Stimulated activated naive CD8-positive, alpha-beta T cell treated with anti-CD3 and anti-CD28 coated beads, Interleukin-15, amount 100 ng/mL, for 72 hours (primary cell): ENCODE data around the gene SLC52A3.
"Not testable (repeated sequence)": the region's sequence is repeated elsewhere in the genome, so short reads cannot be mapped to it uniquely, and the experiment has no call there.

Experiments used
- ATAC-seq: fragments of 150-1000 bp; cut with Tn5 transposase; 2 replicates; pipeline ENCODE4 v1.10.0; 2021; ENCODE audit warnings: mild to moderate bottlenecking, moderate library complexity
- DNase-seq, 2 donors: peaks; one replicate each; pipeline ENCODE4 v3.0.0; 2021 to 2022
- H3K27ac Mint-ChIP-seq, 2 donors: one replicate each; pipeline ENCODE4 v1.8.0; 2022; ENCODE audit warnings: mild to moderate bottlenecking in 2 of 2, mixed read lengths in 2 of 2, moderate library complexity in 2 of 2
- H3K27me3 Mint-ChIP-seq: one replicate; pipeline ENCODE4 v1.8.0; 2022; ENCODE audit warnings: mixed read lengths
- H3K4me1 Mint-ChIP-seq: one replicate; pipeline ENCODE4 v1.8.0; 2022; ENCODE audit warnings: mild to moderate bottlenecking, mixed read lengths
- H3K4me3 Mint-ChIP-seq, 2 donors: one replicate each; pipeline ENCODE4 v1.8.0; 2022; ENCODE audit warnings: mild to moderate bottlenecking in 2 of 2, mixed read lengths in 2 of 2, moderate library complexity in 1 of 2
- H3K9me3 Mint-ChIP-seq, 2 donors: one replicate each; pipeline ENCODE4 v1.8.0; 2022; ENCODE audit warnings: mixed read lengths in 2 of 2

The SLC52A3 gene

DNA sequence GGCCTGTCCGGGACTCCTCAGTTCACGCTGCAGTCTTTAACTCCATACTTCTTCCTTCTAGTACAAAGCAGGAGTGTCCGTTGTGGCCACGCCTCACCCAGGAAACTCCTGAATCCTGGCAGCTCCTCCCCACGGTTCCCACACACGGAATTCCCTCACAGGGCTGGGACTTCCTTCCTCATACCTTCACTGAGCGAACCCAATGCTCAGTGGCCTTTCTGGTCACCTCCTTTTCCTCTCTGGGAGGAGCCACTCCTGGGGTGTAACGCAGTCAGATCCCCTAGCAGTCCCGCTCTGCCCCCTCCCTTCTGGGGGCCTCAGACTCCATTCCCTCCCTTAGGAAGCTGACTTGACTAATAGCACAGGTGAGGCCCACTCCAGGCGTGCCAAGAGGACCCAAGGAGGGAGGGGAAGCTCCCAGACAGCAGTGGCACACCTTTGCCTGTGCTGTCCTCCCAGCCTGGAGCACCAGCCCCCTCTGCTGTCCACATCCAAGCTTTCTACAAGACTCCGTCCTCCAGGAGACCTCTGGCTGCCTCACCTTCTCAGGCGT is at the start of gene SLC52A3:
SLC52A3 (minus strand) TSS at position 75 of the 553 bp plus-strand sequence. CDS start 2,726 bp downstream, outside the sequence.
- ATAC-seq (no peak), DNase-seq (peak in 1 of 2 donors; percentile 28)
- peaks cover 5% of the 10 kb centered on the region for H3K27me3 Mint-ChIP-seq
- no peak within 1 kb of the TSS for H3K4me3 Mint-ChIP-seq
- H3K9me3 Mint-ChIP-seq: no peaks in the 10 kb centered on the region
- H3K4me1 Mint-ChIP-seq: peaks cover 8% of the 10 kb centered on the region
- H3K27ac Mint-ChIP-seq: peak within 1 kb of the TSS; percentile 21 to 53

DNA sequence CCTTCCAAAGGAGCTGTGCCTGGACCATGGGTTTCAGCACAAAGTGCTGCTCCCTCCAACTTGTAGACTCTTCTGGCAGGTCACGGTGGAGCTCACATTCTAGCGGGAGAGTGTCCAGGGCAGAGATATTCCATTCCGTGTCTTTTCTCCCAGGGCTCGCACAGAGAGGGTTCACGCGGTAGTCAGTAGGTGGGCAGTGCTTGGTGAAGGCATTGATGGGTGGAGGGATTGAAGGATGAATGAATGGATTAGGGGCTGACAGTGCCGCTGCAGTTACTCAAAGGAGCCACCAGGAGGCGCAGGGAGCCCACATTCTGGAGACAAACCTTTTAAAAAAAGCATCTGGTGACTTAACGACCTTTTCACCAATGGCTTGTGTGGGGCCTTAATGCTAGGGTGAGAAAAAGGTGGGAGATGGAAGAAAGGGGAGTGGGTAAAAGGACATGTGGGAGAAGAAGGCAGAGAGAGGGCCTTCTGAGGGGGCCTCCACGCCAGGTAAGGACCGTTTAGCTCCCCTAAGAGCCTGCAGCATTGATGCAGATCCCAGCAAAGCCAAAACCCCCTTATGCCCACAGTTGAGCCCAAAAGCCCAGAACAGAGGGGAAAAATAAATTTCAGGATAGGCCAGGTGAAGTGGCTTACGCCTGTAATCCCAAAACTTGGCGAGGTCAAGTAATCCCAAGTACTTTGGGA is 47.8 kb upstream of the SLC52A3 start:
- DNase-seq (peak; percentile 64 to 68), ATAC-seq (peak; percentile 40)
- Mint-ChIP-seq H3K4me3 (no peak overlapping the region), H3K9me3 (no peaks in the 10 kb centered on the region), H3K27ac (no peak overlapping the region), H3K27me3 (peaks cover 9% of the 10 kb centered on the region), H3K4me1 (peaks cover 6% of the 10 kb centered on the region)

DNA sequence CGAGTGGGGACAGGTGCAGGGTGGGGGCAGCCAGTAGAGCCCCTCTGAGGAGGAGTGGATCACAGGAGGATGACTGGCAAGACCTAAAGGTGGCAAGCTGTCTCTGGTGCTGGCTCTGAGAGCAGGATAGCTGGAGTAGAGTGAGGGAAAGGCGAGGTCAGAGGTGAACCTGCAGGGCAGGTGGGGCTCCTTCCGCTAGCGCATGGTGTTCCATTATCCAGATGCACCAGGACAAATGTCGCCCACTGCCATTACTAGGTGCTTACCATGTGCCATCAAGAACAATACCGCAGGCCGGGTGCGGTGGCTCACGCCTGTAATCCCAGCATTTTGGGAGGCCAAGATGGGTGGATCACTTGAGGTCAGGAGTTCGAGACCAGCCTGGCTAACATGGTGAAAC is 46.9 kb upstream of the SLC52A3 start:
- no peak overlapping the region for H3K27ac Mint-ChIP-seq
- H3K9me3 Mint-ChIP-seq: no peaks in the 10 kb centered on the region
- H3K4me3 Mint-ChIP-seq: no peak overlapping the region
- ATAC-seq (no peak), DNase-seq (no peak)
- H3K4me1 Mint-ChIP-seq: peaks cover 6% of the 10 kb centered on the region
- H3K27me3 Mint-ChIP-seq: peaks cover 11% of the 10 kb centered on the region

DNA sequence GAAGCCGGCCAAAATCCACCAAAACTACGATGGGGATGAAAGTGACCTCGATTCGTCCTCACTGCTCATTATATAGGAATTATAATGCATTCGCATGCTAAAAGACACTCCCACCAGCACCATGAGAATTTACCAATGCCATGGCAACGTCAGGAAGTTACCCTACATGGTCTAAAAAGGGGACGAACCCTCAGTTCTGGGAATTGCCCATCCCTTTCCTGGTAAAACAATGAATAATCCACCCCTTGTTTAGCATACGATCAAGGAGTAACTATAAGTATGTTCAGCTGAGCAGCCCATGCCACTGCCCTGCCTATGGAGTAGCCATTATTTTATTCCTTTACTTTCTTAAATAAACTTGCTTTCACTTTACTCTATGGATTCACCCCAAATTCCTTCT is 45.1 kb upstream of the SLC52A3 start:
- H3K9me3 Mint-ChIP-seq: no peaks in the 10 kb centered on the region
- no peak for DNase-seq
- H3K4me3 Mint-ChIP-seq: no peak overlapping the region
- H3K27me3 Mint-ChIP-seq: peaks cover 18% of the 10 kb centered on the region
- peaks cover 6% of the 10 kb centered on the region for H3K4me1 Mint-ChIP-seq
- no peak overlapping the region for H3K27ac Mint-ChIP-seq
- ATAC-seq: no peak

DNA sequence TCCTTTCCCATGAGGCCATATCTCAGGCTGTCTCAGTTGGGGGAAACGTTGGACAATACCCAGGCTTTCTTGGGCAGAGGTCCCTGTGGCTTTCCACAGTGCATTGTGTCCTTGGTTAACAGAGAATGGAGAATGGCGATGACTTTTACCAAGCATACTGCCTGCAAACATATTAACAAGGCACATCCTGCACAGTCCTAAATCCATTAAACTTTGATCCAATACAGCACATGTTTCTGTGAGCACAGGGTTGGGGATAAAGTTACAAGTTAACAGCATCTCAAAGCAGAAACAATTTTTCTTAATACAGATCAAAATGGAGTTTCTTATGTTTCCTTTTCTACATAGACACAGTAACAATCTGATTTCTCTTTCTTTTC is 44.1 kb upstream of the SLC52A3 start:
- H3K4me1 Mint-ChIP-seq, ATAC-seq, H3K4me3 Mint-ChIP-seq, H3K9me3 Mint-ChIP-seq, DNase-seq, H3K27ac Mint-ChIP-seq: not testable (repeated sequence)
- peaks cover 18% of the 10 kb centered on the region for H3K27me3 Mint-ChIP-seq

DNA sequence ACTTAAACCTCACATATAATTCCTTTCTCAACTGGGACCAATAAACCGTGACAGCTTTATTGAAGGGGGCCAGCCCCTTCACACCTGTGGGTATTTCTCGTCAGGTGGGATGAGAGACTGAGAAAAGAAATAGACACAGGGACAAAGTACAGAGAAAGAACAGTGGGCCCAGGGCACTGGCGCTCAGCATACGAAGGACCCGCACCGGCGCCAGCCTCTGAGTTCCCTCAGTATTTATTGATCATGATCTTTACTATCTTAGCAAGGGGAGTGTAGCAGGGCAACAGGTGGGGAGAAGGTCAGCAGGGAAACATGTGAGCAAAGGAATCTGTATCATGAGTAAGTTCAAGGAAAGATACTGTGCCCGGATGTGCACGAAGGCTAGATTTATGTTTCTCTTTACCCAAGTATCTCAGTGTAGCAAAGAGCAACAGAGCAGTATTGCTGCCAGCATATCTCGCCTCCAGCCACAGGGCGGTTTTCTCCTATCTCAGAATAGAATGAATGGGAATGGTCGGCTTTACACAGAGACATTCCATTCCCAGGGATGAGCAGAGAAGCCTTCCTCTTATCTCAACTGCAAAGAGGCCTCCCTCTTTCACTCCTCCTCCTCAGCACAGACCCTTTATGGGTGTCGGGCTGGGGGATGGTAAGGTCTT is 43.6 kb upstream of the SLC52A3 start:
- H3K27ac Mint-ChIP-seq, H3K4me1 Mint-ChIP-seq, H3K9me3 Mint-ChIP-seq, DNase-seq, H3K4me3 Mint-ChIP-seq, ATAC-seq: not testable (repeated sequence)
- peaks cover 18% of the 10 kb centered on the region for H3K27me3 Mint-ChIP-seq

DNA sequence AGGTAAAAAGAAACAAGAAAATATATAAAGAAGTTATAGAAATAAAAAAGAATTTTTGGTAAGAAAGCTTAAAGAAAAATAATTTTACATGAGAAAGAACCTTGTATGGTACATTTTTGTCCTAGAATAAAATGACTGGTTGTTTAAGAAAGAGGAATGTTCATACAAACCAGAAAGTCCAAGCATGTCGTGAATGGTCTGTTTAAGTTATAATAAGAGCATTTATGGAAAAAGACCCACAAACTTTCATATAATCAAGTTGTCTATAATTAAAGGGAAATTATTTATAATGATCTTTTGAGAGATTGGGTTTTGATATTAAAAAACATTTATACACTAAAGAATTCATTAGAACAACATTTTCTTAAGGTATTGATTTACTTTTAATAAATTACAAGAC is 37.4 kb upstream of the SLC52A3 start:
- DNase-seq (no peak), ATAC-seq (no peak)
- Mint-ChIP-seq H3K27me3 (peaks cover 18% of the 10 kb centered on the region), H3K4me3 (no peak overlapping the region), H3K4me1 (no peaks in the 10 kb centered on the region), H3K9me3 (peaks cover 7 to 8% of the 10 kb centered on the region in 2 donors), H3K27ac (no peak overlapping the region)

DNA sequence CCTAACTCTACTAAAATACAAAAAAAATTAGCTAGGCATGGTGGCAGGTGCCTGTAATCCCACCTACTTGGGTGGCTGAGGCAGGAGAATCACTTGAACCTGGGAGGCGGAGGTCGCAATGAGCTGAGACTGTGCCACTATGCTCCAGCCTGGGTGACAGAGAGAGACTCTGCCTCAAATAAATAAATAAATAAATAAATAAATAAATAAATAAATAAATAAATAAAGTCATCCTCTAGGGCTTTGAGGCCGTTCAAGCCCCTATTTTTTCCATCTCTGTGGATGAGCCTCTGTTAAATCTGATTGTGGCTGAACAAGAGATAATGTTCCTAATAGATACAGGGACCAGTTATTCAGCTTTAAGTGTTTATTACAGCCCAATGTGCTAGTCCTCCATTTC is 33.4 kb upstream of the SLC52A3 start:
- no peak overlapping the region for H3K4me3 Mint-ChIP-seq
- peaks cover 7 to 8% of the 10 kb centered on the region in 2 donors for H3K9me3 Mint-ChIP-seq
- H3K27me3 Mint-ChIP-seq: peaks cover 14% of the 10 kb centered on the region
- DNase-seq: no peak
- H3K27ac Mint-ChIP-seq: no peak overlapping the region
- no peaks in the 10 kb centered on the region for H3K4me1 Mint-ChIP-seq
- no peak for ATAC-seq

DNA sequence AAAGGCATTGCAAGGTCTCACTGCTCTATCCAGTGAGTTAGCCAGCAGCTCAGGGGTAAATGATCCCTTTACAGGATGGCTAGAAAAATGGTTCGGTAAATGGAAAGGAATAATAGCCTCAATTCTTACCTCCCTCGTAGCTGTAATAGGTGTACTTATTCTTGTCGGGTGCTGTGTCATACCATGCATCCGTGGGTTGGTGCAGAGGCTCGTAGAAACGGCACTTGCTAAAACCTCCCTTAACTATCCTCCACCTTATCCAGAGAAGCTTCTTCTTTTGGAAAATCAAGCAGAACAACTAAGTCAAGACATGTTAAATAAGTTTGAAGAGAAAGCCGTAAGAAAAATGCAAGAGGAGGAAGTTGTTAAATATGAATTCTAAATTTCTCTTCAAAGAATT is 31.7 kb upstream of the SLC52A3 start:
- H3K4me1 Mint-ChIP-seq, DNase-seq, H3K4me3 Mint-ChIP-seq, ATAC-seq, H3K27ac Mint-ChIP-seq, H3K9me3 Mint-ChIP-seq: not testable (repeated sequence)
- H3K27me3 Mint-ChIP-seq: peaks cover 14% of the 10 kb centered on the region

DNA sequence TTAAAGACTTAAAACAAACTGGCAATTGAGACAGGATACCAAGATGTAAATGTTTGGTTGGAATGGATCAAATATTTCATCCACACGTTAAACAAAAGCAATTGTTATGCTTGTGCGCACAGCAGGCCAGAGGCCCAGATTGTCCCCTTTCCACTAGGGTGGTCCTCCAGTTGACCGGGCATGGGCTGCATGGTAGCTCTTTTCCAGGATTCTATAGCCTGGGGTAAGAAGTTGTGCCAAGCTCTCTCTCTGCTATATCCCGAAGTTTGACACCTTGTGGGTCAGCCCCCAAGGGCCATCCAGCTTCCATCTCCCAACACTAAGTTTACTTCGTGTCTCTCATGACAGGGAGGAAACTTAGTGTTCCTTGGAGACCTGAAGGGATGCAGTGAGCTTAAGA is 30.4 kb upstream of the SLC52A3 start:
- not testable (repeated sequence) for DNase-seq, H3K27ac Mint-ChIP-seq

DNA sequence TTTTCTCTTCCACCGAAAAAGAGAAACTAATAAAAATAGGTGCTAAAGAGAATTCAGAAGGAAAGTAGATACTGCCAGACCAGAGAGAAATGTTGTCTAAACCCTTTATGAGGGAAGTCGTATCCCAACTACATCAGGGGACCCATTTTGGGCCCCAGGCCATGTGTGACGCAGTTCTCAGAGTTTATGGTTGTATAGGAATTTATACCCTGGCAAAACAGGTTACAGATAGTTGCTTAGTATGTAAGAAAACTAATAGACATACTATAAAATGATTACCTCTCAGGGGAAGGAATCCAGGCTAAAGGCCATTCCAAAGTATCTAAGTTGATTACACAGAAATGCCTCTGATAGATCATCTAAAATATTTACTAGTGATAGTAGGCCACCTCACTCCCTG is 28.6 kb upstream of the SLC52A3 start:
- Mint-ChIP-seq H3K9me3 (peaks cover 8 to 16% of the 10 kb centered on the region in 2 donors), H3K27ac (no peak overlapping the region), H3K4me1 (no peaks in the 10 kb centered on the region), H3K4me3 (no peak overlapping the region), H3K27me3 (peaks cover 28% of the 10 kb centered on the region)
- no peak for ATAC-seq
- no peak for DNase-seq

More for the DNA sequence above, 30.4 kb upstream of the SLC52A3 start:
- H3K4me3 Mint-ChIP-seq, H3K4me1 Mint-ChIP-seq, H3K9me3 Mint-ChIP-seq, ATAC-seq: not testable (repeated sequence)
- peaks cover 19% of the 10 kb centered on the region for H3K27me3 Mint-ChIP-seq

DNA sequence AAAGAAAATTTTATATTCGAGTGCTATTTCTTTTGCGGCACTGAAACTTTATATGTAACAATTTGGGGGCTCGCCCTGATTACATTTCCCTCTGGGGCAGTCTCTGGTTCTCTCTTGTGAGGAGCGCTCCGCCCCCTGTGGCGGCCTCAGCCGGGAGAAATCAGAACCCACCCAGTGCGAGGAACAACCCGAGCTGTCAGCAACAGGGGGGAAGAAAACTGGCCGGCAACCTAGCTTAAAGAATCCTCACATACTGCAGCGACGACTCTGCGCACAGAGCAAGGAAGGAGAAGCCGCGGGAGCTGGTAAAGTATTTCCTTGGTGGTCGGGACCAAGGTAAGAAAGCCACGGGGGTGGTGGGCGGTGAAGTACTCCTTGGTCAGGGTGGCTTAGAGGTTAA is 23.9 kb upstream of the SLC52A3 start:
- no peak overlapping the region for H3K27ac Mint-ChIP-seq
- peaks cover 47% of the 10 kb centered on the region for H3K27me3 Mint-ChIP-seq
- H3K9me3 Mint-ChIP-seq: peaks cover 21 to 32% of the 10 kb centered on the region in 2 donors
- no peaks in the 10 kb centered on the region for H3K4me1 Mint-ChIP-seq
- no peak overlapping the region for H3K4me3 Mint-ChIP-seq
- ATAC-seq (no peak), DNase-seq (no peak)

DNA sequence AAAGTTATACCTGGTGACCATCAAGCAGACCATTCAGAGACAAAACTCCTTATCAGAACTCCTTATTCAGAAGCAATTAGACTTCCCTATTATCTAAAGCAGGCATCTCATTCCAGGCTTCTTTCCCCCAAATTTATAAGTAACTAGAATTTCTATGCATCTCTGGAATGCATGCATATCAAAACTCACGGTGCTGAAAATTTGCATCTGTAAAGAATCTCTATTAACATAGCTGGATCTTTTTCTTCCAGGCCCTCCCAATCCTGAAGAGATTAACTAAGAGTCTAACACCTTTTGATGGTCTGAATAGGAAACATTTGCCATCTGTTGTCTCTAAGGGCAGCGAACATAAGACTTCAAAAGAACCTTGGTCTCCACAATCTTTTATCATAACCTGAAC is 22.8 kb upstream of the SLC52A3 start:
- peaks cover 58% of the 10 kb centered on the region for H3K27me3 Mint-ChIP-seq
- no peak for ATAC-seq
- no peak for DNase-seq
- H3K9me3 Mint-ChIP-seq: peaks cover 28 to 32% of the 10 kb centered on the region in 2 donors
- no peak overlapping the region for H3K27ac Mint-ChIP-seq
- no peaks in the 10 kb centered on the region for H3K4me1 Mint-ChIP-seq
- H3K4me3 Mint-ChIP-seq: no peak overlapping the region

DNA sequence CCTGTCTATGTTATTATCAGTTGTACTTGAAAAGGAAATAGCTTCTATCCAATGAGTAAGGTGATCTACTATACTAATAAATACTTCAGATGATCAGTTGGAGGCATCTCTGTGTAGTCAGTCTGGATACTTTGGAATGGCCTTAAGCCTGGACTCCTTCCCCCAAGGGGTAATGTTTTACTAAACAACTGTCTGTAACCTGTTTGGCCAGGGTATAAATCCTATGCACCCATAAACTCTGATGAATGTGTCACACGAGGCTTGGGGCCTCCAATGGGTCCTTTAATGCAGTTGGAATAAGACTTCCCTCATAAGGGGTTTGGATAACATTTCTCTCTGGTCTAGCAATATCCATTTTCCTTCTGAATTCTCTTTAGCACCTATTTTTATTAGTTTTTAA is 19.5 kb upstream of the SLC52A3 start:
- H3K4me1 Mint-ChIP-seq: no peaks in the 10 kb centered on the region
- no peak overlapping the region for H3K4me3 Mint-ChIP-seq
- H3K9me3 Mint-ChIP-seq: peaks cover 49 to 56% of the 10 kb centered on the region in 2 donors
- no peak for ATAC-seq
- DNase-seq: no peak
- H3K27me3 Mint-ChIP-seq: peaks cover 47% of the 10 kb centered on the region
- no peak overlapping the region for H3K27ac Mint-ChIP-seq

DNA sequence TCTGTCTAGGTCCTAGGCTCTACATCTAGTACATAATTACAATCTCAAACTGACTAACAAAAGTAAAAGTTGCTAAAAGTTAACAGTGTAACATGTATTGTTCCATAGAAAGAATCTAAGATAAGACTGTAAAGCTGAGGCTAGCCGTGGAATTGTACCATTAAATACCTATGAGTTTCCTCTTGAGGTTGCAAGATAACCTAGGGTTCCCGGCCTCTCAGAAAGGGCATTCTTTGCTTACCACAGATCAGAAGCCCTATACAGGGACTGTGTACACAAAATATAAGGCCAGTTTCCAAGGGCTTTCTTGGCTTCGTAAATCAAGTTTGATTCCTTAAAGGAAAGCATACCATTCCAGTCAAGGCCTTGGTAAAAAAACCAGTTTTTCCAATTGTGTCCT is 11.5 kb upstream of the SLC52A3 start:
- no peak overlapping the region for H3K4me3 Mint-ChIP-seq
- H3K4me1 Mint-ChIP-seq: no peaks in the 10 kb centered on the region
- no peak overlapping the region for H3K27ac Mint-ChIP-seq
- H3K9me3 Mint-ChIP-seq: peaks cover 16 to 22% of the 10 kb centered on the region in 2 donors
- ATAC-seq (no peak), DNase-seq (no peak)
- H3K27me3 Mint-ChIP-seq: no peaks in the 10 kb centered on the region

DNA sequence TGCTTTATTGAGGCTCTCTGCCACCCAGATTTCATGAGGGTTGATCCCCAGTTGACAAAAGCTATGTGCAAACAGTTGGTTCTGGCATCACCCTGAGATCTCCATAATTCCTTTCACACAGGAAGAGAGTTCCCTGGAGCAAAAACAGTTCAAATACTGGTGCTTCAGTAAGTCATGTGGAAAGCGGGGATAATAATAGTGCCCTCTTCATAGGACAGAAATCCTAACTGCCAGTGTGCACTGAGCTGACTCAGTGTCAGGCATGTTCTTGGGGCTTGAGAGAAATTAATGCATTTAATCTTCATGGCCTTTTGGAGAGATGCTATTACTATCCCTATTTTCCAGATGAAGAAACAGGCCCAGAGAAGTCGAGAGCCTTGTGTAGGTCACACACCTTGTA is 7.9 kb upstream of the SLC52A3 start:
- H3K9me3 Mint-ChIP-seq: no peaks in the 10 kb centered on the region
- no peak overlapping the region for H3K4me3 Mint-ChIP-seq
- no peaks in the 10 kb centered on the region for H3K4me1 Mint-ChIP-seq
- no peak for DNase-seq
- H3K27ac Mint-ChIP-seq: no peak overlapping the region
- H3K27me3 Mint-ChIP-seq: no peaks in the 10 kb centered on the region
- no peak for ATAC-seq
